Endodermal cell (in vitro differentiated cells): ENCODE measurements around the gene EPN3. TPM values are rescaled to one million over a fixed set of nuclear protein-coding genes. Genes with fewer than 3 reads are reported as not detected.

Source experiments
- DNase-seq: peaks from one replicate; pipeline ENCODE4 v3.0.0-alpha.2; 2017
- H3K27ac ChIP-seq: 2 replicates; pipeline ENCODE4 v1.5.1; 2013; ENCODE audit warnings: mild to moderate bottlenecking, low read depth, low read length, moderate library complexity
- H3K27me3 ChIP-seq: 2 replicates; pipeline ENCODE4 v1.6.1; 2013; ENCODE audit warnings: mild to moderate bottlenecking, low read length, moderate library complexity; ENCODE audit not compliant: insufficient read depth, control insufficient read depth, poor library complexity, severe bottlenecking
- H3K36me3 ChIP-seq: 2 replicates; pipeline ENCODE4 v1.7.0; 2013; ENCODE audit warnings: mild to moderate bottlenecking, low read length, moderate library complexity; ENCODE audit not compliant: control insufficient read depth, insufficient read depth
- H3K4me1 ChIP-seq: one replicate; pipeline ENCODE4 v1.7.0; 2013; ENCODE audit warnings: low read length; ENCODE audit not compliant: control insufficient read depth, insufficient read depth
- H3K4me3 ChIP-seq: 2 replicates; pipeline ENCODE4 v1.5.1; 2013; ENCODE audit warnings: mild to moderate bottlenecking, low read length, moderate library complexity
- H3K9ac ChIP-seq: 2 replicates; pipeline ENCODE4 v1.6.1; 2013; ENCODE audit warnings: mild to moderate bottlenecking, low read length, moderate library complexity; ENCODE audit not compliant: poor library complexity, severe bottlenecking; ENCODE audit errors: extremely low read depth
- H3K9me3 ChIP-seq: 2 replicates; pipeline ENCODE4 v1.6.1; 2013; ENCODE audit warnings: mild to moderate bottlenecking, low read length, moderate library complexity; ENCODE audit not compliant: control insufficient read depth
- H3K27ac Mint-ChIP-seq: 2 replicates; pipeline ENCODE4 v1.8.0; 2020; ENCODE audit warnings: mixed read lengths
- H3K27me3 Mint-ChIP-seq: 2 replicates; pipeline ENCODE4 v1.8.0; 2021; ENCODE audit warnings: mild to moderate bottlenecking, mixed read lengths; ENCODE audit not compliant: insufficient read depth
- H3K36me3 Mint-ChIP-seq: 2 replicates; pipeline ENCODE4 v1.8.0; 2020; ENCODE audit warnings: low read depth, mixed read lengths
- H3K4me1 Mint-ChIP-seq: 2 replicates; pipeline ENCODE4 v1.8.0; 2020; ENCODE audit warnings: mixed read lengths
- H3K4me3 Mint-ChIP-seq: 2 replicates; pipeline ENCODE4 v1.8.0; 2020; ENCODE audit warnings: mild to moderate bottlenecking, moderate library complexity, mixed read lengths
- H3K9me3 Mint-ChIP-seq: 2 replicates; pipeline ENCODE4 v1.8.0; 2020; ENCODE audit warnings: mild to moderate bottlenecking, mixed read lengths
- CTCF ChIP-seq: fragments of 200-600 bp; sonication (generic); conservative IDR thresholded peaks from 2 replicates; pipeline ENCODE4 v1.5.0; 2021; ENCODE audit warnings: antibody characterized with exemption, mild to moderate bottlenecking
- WGBS, 2 experiments: methylation state at CpG; one replicate each; pipeline versions ENCODE4 v1.1.5 to v1.1.7; 2013; ENCODE audit warnings: missing lambda C conversion rate in 2 of 2, mixed read lengths in 1 of 2; ENCODE audit not compliant: insufficient coverage in 1 of 2, insufficient read length in 1 of 2; 5-methylcytosine and 5-hydroxymethylcytosine counted together
- total RNA-seq, 2 donors: library from RNA; stranded (reverse); fragmentation: NEBNext Ultra II Directional in 1 of 2; extraction: Animal tissue kit (Norgen Biotek cat#: 25700) in 1 of 2; gene quantifications; 2 replicates in 1 of 2; 3 replicates in 1 of 2; pipeline ENCODE4 v1.2.1, GENCODE V29; 2021

EPN3 gene
- total RNA-seq, 2 donors from 2014 or later: 0.66 TPM; not detected in 1

- H3K4me3 Mint-ChIP-seq: no peak overlapping the region
- H3K9me3 Mint-ChIP-seq: no peaks in the 10 kb centered on the region
- H3K4me1 Mint-ChIP-seq: peaks cover 26% of the 10 kb centered on the region
- 82 to 85% methylated on average over 8 to 9 of the region's 9 CpGs for WGBS, 2 experiments
- H3K27me3 Mint-ChIP-seq: peaks cover 3% of the 10 kb centered on the region
- Histone ChIP-seq H3K27ac (no peak overlapping the region), H3K4me3 (no peak overlapping the region), H3K4me1 (peaks cover 12% of the 10 kb centered on the region), H3K36me3 (no peaks in the 10 kb centered on the region), H3K9me3 (no peaks in the 10 kb centered on the region), H3K9ac (no peak overlapping the region), H3K27me3 (no peaks in the 10 kb centered on the region)
- TF ChIP-seq CTCF: no peak
- no peak for DNase-seq
- H3K27ac Mint-ChIP-seq: no peak overlapping the region
- H3K36me3 Mint-ChIP-seq: no peaks in the 10 kb centered on the region
Observed at GRCh38 chr17:50587571-50587970, 55.0 kb downstream of the EPN3 start.

- DNase-seq: no peak
- no peak overlapping the region for H3K4me3 Mint-ChIP-seq
- no peaks in the 10 kb centered on the region for H3K27me3 Mint-ChIP-seq
- no peak overlapping the region for H3K9ac ChIP-seq
- no peaks in the 10 kb centered on the region for H3K36me3 ChIP-seq
- no peak for TF ChIP-seq CTCF
- H3K27ac ChIP-seq: no peak overlapping the region
- H3K9me3 Mint-ChIP-seq: no peaks in the 10 kb centered on the region
- no peaks in the 10 kb centered on the region for H3K27me3 ChIP-seq
- no peak overlapping the region for H3K4me3 ChIP-seq
- no peaks in the 10 kb centered on the region for H3K36me3 Mint-ChIP-seq
- H3K4me1 Mint-ChIP-seq: peaks cover 32% of the 10 kb centered on the region
- H3K9me3 ChIP-seq: no peaks in the 10 kb centered on the region
- peak overlapping the region; percentile 35 for H3K27ac Mint-ChIP-seq
- WGBS, 2 experiments: 83 to 86% methylated on average over 18 of the region's 18 CpGs
- peaks cover 20% of the 10 kb centered on the region for H3K4me1 ChIP-seq
Observed at GRCh38 chr17:50588391-50589049, 56.0 kb downstream of the EPN3 start.

GRCh38 chr17:50589095-50589705, 56.7 kb downstream of the EPN3 start:
- H3K4me1 ChIP-seq: peaks cover 20% of the 10 kb centered on the region
- no peaks in the 10 kb centered on the region for H3K36me3 ChIP-seq
- no peak overlapping the region for H3K9ac ChIP-seq
- no peak overlapping the region for H3K4me3 Mint-ChIP-seq
- no peaks in the 10 kb centered on the region for H3K9me3 Mint-ChIP-seq
- no peaks in the 10 kb centered on the region for H3K27me3 ChIP-seq
- H3K4me3 ChIP-seq: no peak overlapping the region
- no peak for TF ChIP-seq CTCF
- no peaks in the 10 kb centered on the region for H3K27me3 Mint-ChIP-seq
- no peaks in the 10 kb centered on the region for H3K9me3 ChIP-seq
- peaks cover 27% of the 10 kb centered on the region for H3K4me1 Mint-ChIP-seq
- DNase-seq: no peak
- 86 to 88% methylated on average over 10 of the region's 10 CpGs for WGBS, 2 experiments
- no peak overlapping the region for H3K27ac ChIP-seq
- H3K27ac Mint-ChIP-seq: no peak overlapping the region
- H3K36me3 Mint-ChIP-seq: no peaks in the 10 kb centered on the region
